ENCODE results near the gene GPANK1.

GPANK1 gene

GRCh38 chr6:31661262-31662123, 3.3 kb downstream of the GPANK1 start:
- Mint-ChIP-seq H3K36me3 (ENCODE audit: low read depth) (peaks cover 95% of the 10 kb centered on the region), H3K4me3 (peak overlapping the region; percentile 96), H3K27me3 (no peaks in the 10 kb centered on the region), H3K9me3 (no peaks in the 10 kb centered on the region), H3K4me1 (ENCODE audit: low read depth) (peaks cover 78% of the 10 kb centered on the region), H3K27ac (peak overlapping the region; percentile 96)
- no peak for DNase-seq

GRCh38 chr6:31660381-31661261, 4.2 kb downstream of the GPANK1 start, which contains the start of gene C6orf47:
C6orf47 (minus strand) TSS chr6:31660778; CDS start chr6:31659947, 831 bp downstream.
- Mint-ChIP-seq H3K9me3 (no peaks in the 10 kb centered on the region), H3K4me1 (ENCODE audit: low read depth) (peaks cover 84% of the 10 kb centered on the region), H3K27ac (peak within 1 kb of the TSS; percentile 96), H3K4me3 (peak within 1 kb of the TSS; percentile 96), H3K27me3 (no peaks in the 10 kb centered on the region), H3K36me3 (ENCODE audit: low read depth) (peaks cover 95% of the 10 kb centered on the region)
- DNase-seq = peak; percentile 83

- Mint-ChIP-seq H3K4me3 (peak overlapping the region; percentile 96), H3K9me3 (no peaks in the 10 kb centered on the region), H3K27me3 (no peaks in the 10 kb centered on the region), H3K36me3 (ENCODE audit: low read depth) (peaks cover 95% of the 10 kb centered on the region), H3K4me1 (ENCODE audit: low read depth) (peaks cover 90% of the 10 kb centered on the region), H3K27ac (peak overlapping the region; percentile 96)
- no peak for DNase-seq
These were observed 5.0 kb downstream of the GPANK1 start for GRCh38 chr6:31659649-31660380.

GRCh38 chr6:31658983-31659648, 5.7 kb downstream of the GPANK1 start:
- H3K4me1 Mint-ChIP-seq (ENCODE audit: low read depth) = peaks cover 89% of the 10 kb centered on the region
- H3K9me3 Mint-ChIP-seq = no peaks in the 10 kb centered on the region
- DNase-seq = no peak
- H3K36me3 Mint-ChIP-seq (ENCODE audit: low read depth) = peaks cover 94% of the 10 kb centered on the region
- H3K27me3 Mint-ChIP-seq = no peaks in the 10 kb centered on the region
- H3K4me3 Mint-ChIP-seq = peak overlapping the region; percentile 96
- peak overlapping the region; percentile 96 for H3K27ac Mint-ChIP-seq

- DNase-seq = no peak
- peak overlapping the region; percentile 96 for H3K27ac Mint-ChIP-seq
- peaks cover 87% of the 10 kb centered on the region for H3K36me3 Mint-ChIP-seq (ENCODE audit: low read depth)
- peaks cover 86% of the 10 kb centered on the region for H3K4me1 Mint-ChIP-seq (ENCODE audit: low read depth)
- H3K27me3 Mint-ChIP-seq = no peaks in the 10 kb centered on the region
- no peaks in the 10 kb centered on the region for H3K9me3 Mint-ChIP-seq
- H3K4me3 Mint-ChIP-seq = peak overlapping the region; percentile 96
These were observed 6.6 kb downstream of the GPANK1 start for GRCh38 chr6:31658158-31658688.

GRCh38 chr6:31657406-31658157, 7.2 kb downstream of the GPANK1 start:
- DNase-seq = no peak
- peak overlapping the region; percentile 96 for H3K4me3 Mint-ChIP-seq
- H3K4me1 Mint-ChIP-seq (ENCODE audit: low read depth) = peaks cover 88% of the 10 kb centered on the region
- H3K27me3 Mint-ChIP-seq = no peaks in the 10 kb centered on the region
- H3K27ac Mint-ChIP-seq = peak overlapping the region; percentile 96
- peaks cover 87% of the 10 kb centered on the region for H3K36me3 Mint-ChIP-seq (ENCODE audit: low read depth)
- H3K9me3 Mint-ChIP-seq = no peaks in the 10 kb centered on the region

GRCh38 chr6:31655349-31656237, 9.2 kb downstream of the GPANK1 start, which contains the start of gene APOM:
APOM (plus strand) TSS chr6:31655894; CDS start chr6:31655967, 73 bp downstream.
- H3K4me1 Mint-ChIP-seq (ENCODE audit: low read depth) = peaks cover 80% of the 10 kb centered on the region
- no peaks in the 10 kb centered on the region for H3K27me3 Mint-ChIP-seq
- H3K9me3 Mint-ChIP-seq = no peaks in the 10 kb centered on the region
- no peak within 1 kb of the TSS for H3K4me3 Mint-ChIP-seq
- peak within 1 kb of the TSS; percentile 54 for H3K27ac Mint-ChIP-seq
- peaks cover 84% of the 10 kb centered on the region for H3K36me3 Mint-ChIP-seq (ENCODE audit: low read depth)
- DNase-seq = no peak

GRCh38 chr6:31654574-31655348, 10.0 kb downstream of the GPANK1 start:
- H3K36me3 Mint-ChIP-seq (ENCODE audit: low read depth) = peaks cover 85% of the 10 kb centered on the region
- no peaks in the 10 kb centered on the region for H3K9me3 Mint-ChIP-seq
- peaks cover 78% of the 10 kb centered on the region for H3K4me1 Mint-ChIP-seq (ENCODE audit: low read depth)
- no peak for DNase-seq
- peak overlapping the region; percentile 35 for H3K4me3 Mint-ChIP-seq
- H3K27ac Mint-ChIP-seq = peak overlapping the region; percentile 38
- no peaks in the 10 kb centered on the region for H3K27me3 Mint-ChIP-seq

GRCh38 chr6:31652925-31653724, 11.7 kb downstream of the GPANK1 start:
- no peaks in the 10 kb centered on the region for H3K9me3 Mint-ChIP-seq
- DNase-seq = no peak
- peaks cover 69% of the 10 kb centered on the region for H3K4me1 Mint-ChIP-seq (ENCODE audit: low read depth)
- H3K27ac Mint-ChIP-seq = peak overlapping the region; percentile 100
- H3K36me3 Mint-ChIP-seq (ENCODE audit: low read depth) = peaks cover 85% of the 10 kb centered on the region
- H3K4me3 Mint-ChIP-seq = peak overlapping the region; percentile 92
- no peaks in the 10 kb centered on the region for H3K27me3 Mint-ChIP-seq

GRCh38 chr6:31651602-31652191, 13.1 kb downstream of the GPANK1 start:
- H3K4me1 Mint-ChIP-seq (ENCODE audit: low read depth) = peaks cover 59% of the 10 kb centered on the region
- no peaks in the 10 kb centered on the region for H3K9me3 Mint-ChIP-seq
- DNase-seq = no peak
- no peaks in the 10 kb centered on the region for H3K27me3 Mint-ChIP-seq
- peak overlapping the region; percentile 92 for H3K4me3 Mint-ChIP-seq
- peak overlapping the region; percentile 100 for H3K27ac Mint-ChIP-seq
- peaks cover 88% of the 10 kb centered on the region for H3K36me3 Mint-ChIP-seq (ENCODE audit: low read depth)

- Mint-ChIP-seq H3K27me3 (no peaks in the 10 kb centered on the region), H3K36me3 (ENCODE audit: low read depth) (peaks cover 97% of the 10 kb centered on the region), H3K9me3 (no peaks in the 10 kb centered on the region), H3K27ac (peak overlapping the region; percentile 71), H3K4me3 (no peak overlapping the region), H3K4me1 (ENCODE audit: low read depth) (peaks cover 15% of the 10 kb centered on the region)
- DNase-seq = no peak
These were observed 19.5 kb downstream of the GPANK1 start for GRCh38 chr6:31645325-31645724.

All from activated T-cell treated with anti-CD3 and anti-CD28 coated beads, Interleukin-2, amount 50 U/mL, for 24 hours (primary cell).